Measurements from ENCODE around the gene RCAN2.

Gene RCAN2

GRCh38 chr6:46491628-46492547 lies 639 bp upstream of the RCAN2 start:
- DNase-seq (ENCODE audit: low read depth in 2 of 2): no peak

DNA sequence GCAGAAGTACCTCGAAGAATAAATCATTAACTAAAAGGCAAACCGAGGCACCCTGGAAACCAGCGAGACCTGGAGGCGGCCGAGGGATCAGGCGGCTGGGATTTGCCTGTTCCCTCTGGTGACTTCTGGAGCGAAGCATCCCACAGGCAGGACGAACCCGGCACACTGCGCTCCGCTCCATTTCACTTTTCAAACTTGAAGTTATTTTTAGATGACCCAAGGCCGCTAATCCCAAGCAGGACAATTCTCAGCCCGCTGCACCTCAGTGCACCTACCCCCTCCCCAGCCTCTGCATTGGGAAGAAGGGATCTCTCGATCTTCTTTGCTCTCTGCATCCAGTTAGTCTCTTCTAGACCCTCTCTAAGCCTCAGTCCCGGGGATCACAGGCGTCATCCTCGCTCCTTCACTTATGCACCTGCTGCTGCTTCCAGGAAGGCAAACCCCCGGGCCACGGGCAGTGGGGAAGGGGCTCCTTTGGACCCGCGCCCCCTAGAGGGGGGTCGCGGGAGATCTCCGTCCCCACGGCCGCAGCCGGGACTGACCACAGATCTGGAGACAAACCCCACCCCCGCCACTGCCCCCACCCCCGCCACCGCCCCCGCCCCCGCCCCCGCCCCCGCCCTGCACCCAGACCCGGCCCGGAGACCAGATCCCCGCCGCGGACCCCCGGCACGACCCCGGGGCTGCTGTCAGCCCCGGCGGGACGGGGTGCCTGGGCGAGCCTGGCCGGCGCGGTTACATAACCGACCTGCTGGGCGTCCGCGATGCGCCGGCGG lies 636 bp downstream of the RCAN2 start:
- DNase-seq (ENCODE audit: low read depth in 2 of 2): no peak

DNA sequence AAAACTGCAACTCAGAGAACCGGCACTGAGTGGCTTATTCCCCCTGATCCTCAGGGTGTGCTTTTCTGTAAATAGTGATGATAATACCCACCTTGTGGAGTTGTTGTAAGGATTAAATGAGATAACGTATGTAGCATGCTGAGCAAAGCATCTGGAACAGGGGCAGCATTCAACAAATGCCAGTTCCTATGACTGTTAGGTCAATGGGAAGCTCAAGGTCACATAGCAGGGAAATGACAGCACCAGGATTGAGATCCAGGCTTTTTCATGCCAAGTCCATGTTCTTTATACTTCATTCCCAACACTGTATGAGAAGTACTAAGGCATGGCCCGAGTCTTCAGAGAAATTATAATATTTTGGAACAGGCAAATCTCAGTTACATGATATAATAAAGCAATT lies 5.1 kb downstream of the RCAN2 start:
- DNase-seq (ENCODE audit: low read depth in 2 of 2): no peak

DNA sequence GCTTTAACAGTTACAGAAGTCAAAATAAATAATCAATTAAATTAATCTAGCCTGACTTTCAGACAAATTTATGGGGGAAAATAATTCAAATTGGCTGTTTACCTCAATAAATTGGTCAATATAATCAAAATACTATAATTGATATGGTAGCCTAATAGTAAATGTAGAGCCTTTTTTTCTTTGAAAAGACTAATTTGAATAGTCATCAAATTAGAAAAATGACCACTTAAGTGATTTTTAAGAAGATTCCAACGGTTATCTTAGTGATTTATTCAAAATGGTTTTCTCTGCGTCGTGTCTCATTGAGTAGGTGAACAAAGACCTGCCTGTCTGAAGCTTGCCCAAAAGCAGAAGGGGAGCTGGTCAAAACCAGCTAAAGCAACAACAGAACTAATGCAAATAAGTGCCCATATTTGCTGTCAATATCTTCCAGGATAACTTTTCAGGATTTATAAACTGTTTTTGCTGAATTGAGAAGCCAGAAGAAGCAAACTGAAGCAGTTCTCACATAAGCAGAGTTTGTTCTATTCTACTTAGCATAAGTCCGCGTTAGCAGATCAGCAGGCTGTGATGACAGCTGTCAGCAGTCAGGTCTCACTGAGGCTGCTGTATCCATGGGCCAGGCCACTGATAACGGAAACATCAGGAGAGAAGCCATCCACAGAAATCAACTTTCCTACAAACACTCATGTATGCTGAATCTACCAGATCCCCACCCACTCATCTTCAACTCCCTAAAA lies 7.0 kb downstream of the RCAN2 start:
- DNase-seq (ENCODE audit: low read depth in 2 of 2): no peak

- DNase-seq (ENCODE audit: low read depth in 2 of 2): no peak
Measured at GRCh38 chr6:46476301-46476700, 14.9 kb downstream of the RCAN2 start.

DNA sequence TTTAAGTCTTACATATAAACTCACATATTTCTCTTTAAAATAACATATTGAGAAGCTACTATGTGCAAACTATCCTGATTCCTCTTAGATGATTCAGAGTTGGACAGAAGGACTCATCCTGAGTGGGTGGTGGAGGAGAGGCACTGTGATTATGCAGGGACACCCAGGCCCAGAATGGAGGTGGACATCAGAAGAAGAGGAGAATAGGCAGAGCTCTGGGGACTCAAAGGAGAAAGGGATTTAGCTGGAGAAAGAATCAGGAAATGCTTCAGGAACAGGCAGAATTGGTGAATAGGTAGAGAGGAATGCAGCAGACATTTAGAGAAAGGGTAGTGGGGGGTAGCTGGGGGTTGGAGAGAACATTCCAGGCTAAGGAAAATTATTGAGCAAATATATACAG lies 17.4 kb downstream of the RCAN2 start:
- no peak for DNase-seq (ENCODE audit: low read depth in 2 of 2)

DNA sequence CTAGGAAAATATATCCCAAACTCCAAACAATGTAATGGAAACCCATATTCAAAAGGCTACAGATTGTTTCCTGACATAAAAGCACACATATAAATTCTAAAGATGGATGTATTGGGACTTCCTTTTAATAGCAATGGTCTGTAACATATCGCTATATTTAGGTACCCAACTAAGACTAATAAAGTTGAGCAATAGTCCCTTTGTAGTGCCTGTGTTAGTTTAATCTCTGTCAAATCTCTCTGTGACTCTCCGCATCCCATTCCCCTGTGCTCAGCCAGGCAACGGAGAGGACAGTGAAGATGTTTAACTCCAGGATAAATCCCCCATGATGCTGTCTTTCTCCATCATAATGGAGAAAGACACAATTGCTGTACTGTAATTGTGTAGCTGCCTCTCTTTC lies 19.0 kb downstream of the RCAN2 start:
- no peak for DNase-seq (ENCODE audit: low read depth in 2 of 2)

DNA sequence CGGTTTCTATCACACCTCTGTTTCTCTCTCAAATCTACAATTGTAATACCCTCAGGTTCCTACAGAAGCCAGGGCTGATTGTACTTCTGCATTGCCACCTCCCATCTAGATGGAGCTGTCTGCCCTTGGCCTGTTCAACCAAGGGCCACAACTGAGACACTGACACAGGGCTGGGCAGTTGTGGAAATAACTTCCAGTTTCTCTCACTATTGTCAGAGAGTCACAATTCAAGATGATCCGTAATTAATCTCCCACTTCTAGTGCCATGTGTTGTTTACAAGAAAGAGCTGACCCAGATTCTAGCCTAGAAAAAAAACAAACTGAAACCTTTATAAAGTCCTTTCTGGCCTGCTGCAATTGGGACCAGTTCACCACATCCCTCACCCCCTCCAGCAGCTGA lies 22.2 kb downstream of the RCAN2 start:
- no peak for DNase-seq (ENCODE audit: low read depth in 2 of 2)

DNA sequence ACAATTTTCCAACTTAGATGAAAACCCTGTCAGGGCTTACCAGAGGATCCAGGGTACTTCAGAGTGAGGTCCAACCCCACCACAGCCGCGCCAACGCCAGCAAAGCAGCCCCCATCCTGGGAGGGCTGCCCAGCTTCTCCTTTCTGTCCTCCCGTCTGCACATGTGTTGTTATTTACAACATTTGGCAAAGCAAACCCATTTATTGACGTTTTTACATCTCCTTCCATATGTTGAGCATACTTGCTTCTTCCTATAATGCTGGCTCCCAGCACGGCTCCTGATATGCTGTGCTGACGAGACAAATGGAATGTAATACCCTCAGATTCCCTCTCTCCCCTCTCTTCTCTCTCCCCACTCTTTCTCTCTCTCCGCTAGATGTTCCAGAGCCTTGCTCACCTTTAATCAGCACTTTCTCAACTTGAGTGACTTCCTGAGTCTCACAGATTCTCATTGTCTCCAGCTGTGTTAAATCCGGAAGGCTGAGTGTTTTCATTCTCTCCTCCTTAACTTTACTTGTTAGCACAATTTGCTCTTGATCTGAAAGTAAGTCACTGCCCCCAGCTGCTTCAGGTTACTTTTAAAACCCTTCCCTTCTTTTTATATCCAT lies 22.7 kb downstream of the RCAN2 start:
- no peak for DNase-seq (ENCODE audit: low read depth in 2 of 2)

DNA sequence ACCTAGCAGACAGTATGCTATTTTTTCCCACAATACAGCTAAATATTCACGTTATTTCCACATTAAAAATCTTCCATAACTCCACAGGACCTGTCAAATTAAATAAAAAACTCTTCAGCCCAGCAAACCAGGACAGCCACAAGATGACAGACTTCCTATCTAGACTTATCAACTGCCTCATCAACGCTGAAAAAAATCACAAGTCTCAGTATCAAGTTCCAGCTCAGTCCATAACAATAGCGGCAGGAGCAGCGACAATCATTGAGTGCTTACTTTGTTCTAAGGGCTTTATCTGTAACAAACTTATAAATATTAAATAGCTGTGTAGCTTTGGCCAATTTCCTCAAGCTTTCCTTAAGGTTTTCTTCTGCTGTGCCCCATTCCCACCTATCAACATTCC lies 24.7 kb downstream of the RCAN2 start:
- DNase-seq (ENCODE audit: low read depth in 2 of 2): no peak

- no peak for DNase-seq (ENCODE audit: low read depth in 2 of 2)
Measured at GRCh38 chr6:46465294-46466165, 25.7 kb downstream of the RCAN2 start.

DNA sequence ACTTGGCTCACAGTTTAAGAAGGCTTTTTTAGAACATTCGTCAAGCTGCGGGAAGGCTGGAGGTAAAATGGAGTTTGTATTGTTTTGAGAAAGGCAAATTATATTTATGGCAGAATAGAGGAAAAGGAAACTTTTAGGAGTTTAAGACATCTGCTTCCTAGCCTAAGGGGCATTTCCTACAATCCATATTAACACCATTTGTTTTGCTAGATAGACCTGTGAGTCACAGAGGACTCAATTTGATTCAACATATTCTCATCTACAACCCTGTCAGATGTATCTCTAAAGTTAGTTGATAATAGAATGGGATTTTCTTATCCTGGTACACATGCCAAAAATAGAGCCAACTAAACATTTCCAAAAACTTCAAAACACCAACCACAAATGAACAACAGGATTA lies 35.0 kb downstream of the RCAN2 start:
- DNase-seq (ENCODE audit: low read depth in 2 of 2): no peak

DNA sequence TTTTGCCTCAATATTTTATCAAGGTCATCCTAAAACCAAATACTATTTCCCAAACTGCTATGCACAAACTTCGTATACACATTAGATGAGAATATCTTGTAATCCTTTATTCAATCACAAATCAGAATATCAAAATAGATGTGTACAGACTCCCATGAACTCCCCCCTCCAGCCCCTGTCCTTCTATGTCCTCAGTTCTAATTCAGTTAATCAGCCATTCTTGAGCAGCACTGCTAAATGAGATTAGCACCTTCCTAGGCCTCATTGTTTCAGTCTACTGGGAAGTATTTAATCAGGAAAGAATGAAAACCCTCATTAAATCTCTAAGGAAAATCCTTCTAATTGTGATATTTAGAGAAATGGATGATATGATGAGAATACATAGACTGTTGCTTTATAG lies 36.6 kb downstream of the RCAN2 start:
- no peak for DNase-seq (ENCODE audit: low read depth in 2 of 2)

- DNase-seq (ENCODE audit: low read depth in 2 of 2): no peak
Measured at GRCh38 chr6:46453741-46454316, 37.4 kb downstream of the RCAN2 start.

DNA sequence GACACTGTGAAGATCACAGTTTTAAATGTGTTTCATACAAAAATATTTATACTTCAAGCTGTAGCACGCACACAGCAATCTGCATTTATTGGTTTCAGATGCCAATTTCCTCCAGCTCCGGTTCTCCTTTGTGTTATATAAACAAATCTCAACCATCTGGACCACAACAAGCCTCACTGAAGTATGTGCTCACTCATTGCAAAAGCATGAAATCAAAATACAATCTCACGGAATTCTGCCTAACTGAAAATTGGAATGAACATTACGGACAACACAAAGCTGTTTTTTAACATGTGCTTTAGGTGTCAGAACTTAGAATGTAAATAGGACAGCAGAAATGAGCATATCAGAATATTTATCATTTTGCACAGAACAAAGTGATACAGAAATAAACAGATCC lies 38.0 kb downstream of the RCAN2 start:
- no peak for DNase-seq (ENCODE audit: low read depth in 2 of 2)

GRCh38 chr6:46452312-46452917 lies 38.8 kb downstream of the RCAN2 start:
- DNase-seq (ENCODE audit: low read depth in 2 of 2): no peak

DNA sequence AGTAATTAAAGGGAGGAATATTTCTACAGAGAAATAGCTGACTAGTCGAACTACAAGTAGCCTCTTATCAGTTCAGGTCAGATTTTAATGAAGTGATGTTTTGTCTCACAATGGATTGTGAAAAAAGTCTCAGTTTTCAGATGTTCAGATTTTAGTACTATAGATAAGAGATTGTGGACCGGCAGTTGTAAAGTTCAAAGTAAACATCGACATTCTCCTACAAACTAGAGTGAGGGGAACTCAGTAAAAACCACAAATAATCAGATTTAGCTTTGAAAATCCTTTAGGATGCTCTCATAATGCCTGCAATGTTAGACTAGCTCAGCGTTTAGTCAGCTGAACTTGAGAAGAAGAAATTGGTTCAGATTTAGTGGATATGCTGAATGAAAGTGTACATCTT lies 39.9 kb downstream of the RCAN2 start:
- no peak for DNase-seq (ENCODE audit: low read depth in 2 of 2)

GRCh38 chr6:46444772-46445454 lies 46.3 kb downstream of the RCAN2 start:
- no peak for DNase-seq (ENCODE audit: low read depth in 2 of 2)

DNA sequence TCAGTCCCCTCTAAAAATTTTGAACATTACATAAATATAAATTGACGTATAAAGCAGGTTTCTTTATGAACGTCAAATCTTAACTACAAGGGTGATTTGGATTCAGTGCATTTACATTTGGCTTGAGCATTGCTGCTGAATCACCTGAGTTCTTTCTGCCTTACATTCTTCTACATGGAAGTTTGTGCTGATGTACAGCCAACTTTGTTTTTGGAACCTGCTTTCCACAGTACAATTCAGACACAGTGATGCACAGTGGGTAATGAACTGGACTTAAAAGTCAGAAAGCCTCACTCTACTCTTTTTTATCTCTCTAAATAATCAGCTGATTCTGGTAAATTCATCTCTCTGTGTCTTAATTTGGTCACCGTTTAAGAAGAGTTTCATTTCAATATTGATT lies 47.6 kb downstream of the RCAN2 start:
- no peak for DNase-seq (ENCODE audit: low read depth in 2 of 2)

DNA sequence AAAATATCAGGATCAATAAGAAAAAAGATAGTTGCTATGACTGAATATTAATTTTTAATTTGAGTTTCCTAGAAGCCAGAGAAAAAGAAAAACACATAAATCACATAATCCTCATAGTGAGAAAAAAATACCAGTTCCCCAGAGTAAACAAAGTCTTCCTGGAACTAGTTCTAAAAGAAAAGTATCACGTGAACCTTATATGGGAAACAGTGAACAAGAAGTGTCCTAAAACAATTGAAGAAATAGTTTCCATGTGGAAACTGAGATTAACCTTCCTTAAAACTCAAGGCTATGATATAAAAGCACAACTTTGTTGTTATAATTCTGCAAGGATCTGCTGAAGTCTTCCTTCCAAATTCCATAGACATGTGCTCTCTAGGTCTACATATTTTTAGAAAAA lies 50.6 kb downstream of the RCAN2 start:
- no peak for DNase-seq (ENCODE audit: low read depth in 2 of 2)

All from stimulated activated CD8-positive, alpha-beta memory T cell treated with anti-CD3 and anti-CD28 coated beads, Interleukin-15, amount 100 ng/mL, for 48 hours (primary cell).